ENCODE data around the gene TUBGCP6. TPM values are rescaled to one million over a fixed set of nuclear protein-coding genes. Genes with fewer than 3 reads are reported as not detected.

The TUBGCP6 gene
- polyA plus RNA-seq, 1 experiment: 8.5 TPM

DNA sequence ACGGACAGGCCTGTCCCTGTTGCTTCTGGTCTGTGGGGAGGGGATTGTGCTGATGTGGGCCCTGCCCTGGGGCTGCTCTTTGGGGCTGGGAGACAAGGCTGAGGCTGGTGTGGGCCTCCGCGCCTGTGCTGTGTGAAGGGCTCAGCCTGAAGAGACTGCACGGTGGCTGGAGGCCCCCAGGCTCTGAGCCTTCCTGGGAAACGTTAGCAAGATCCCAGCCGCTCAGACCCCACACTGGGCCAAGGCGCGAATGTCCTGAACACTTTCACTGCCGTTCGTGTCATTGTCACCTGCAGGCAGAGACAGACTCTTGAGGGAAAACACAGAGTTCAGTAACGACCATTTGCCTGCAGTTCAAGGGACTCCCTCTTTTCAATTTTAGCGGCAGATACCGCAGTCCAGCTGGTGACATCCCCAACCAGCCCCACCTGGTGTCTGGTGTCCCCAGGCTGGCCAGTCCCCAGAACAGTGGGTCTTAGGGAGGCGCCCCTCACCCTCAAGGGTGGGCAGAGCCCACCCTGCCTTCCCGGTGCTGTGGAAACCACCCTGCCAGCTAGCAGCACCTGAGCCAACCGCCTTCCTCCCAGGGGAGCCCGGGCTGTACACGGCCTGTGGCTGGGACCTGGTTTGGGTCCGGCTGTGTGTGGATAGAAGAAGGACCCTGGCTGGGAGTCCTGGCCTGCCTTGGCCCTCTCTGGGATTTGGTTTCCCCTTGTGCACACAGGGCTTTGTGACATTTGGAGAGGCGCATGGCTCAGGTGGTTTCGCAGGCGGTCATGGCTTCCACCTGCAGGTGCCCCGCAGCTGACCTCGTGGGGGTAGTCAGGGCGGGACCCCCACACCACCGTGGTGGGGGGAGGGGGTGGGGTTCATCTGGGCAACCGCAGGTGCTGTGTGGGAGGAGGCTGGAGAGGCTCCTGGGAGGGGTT lies 68.6 kb downstream of the TUBGCP6 start:
- H3K9me3 ChIP-seq (ENCODE audit: control insufficient read depth, insufficient read depth, low read length): peaks cover 13% of the 10 kb centered on the region; the same call in 1 of the 2 replicates
- DNase-seq (ENCODE audit: low read depth, low spot score): no peak
- ChIA-PET CTCF (no interaction called here), POLR2A (no interaction called here)
- no peak overlapping the region for H3K27ac ChIP-seq (ENCODE audit: low read depth, low read length)
- H3K27me3 ChIP-seq (ENCODE audit: control insufficient read depth, insufficient read depth, low read length): peaks cover 7% of the 10 kb centered on the region
- H3K4me3 ChIP-seq (ENCODE audit: low read depth, low read length): no peak overlapping the region
- TF ChIP-seq, protein P1, sequence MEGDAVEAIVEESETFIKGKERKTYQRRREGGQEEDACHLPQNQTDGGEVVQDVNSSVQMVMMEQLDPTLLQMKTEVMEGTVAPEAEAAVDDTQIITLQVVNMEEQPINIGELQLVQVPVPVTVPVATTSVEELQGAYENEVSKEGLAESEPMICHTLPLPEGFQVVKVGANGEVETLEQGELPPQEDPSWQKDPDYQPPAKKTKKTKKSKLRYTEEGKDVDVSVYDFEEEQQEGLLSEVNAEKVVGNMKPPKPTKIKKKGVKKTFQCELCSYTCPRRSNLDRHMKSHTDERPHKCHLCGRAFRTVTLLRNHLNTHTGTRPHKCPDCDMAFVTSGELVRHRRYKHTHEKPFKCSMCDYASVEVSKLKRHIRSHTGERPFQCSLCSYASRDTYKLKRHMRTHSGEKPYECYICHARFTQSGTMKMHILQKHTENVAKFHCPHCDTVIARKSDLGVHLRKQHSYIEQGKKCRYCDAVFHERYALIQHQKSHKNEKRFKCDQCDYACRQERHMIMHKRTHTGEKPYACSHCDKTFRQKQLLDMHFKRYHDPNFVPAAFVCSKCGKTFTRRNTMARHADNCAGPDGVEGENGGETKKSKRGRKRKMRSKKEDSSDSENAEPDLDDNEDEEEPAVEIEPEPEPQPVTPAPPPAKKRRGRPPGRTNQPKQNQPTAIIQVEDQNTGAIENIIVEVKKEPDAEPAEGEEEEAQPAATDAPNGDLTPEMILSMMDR (IDR thresholded peaks at IDR 0.05; ENCODE audit: low read depth, low read length): no peak

DNA sequence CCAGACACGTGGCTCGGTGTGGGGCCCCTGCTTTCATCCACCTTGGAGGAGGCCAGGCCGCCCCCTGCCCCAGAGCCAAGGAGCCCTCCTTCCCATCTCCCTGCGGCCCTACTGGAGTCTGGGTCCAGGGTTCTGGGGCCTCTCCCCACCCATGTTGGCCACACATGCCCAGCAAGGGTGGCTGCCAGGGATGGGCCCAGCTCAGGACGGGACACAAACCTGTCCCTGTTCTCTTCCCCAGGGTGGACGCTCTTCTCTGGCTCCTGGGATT lies 69.7 kb downstream of the TUBGCP6 start:
- TF ChIP-seq, protein P1 (IDR thresholded peaks at IDR 0.05; ENCODE audit: low read depth, low read length): no peak
- H3K9me3 ChIP-seq (ENCODE audit: control insufficient read depth, insufficient read depth, low read length): peaks cover 13% of the 10 kb centered on the region; the same call in 1 of the 2 replicates
- no peak for DNase-seq (ENCODE audit: low read depth, low spot score)
- no peak overlapping the region for H3K27ac ChIP-seq (ENCODE audit: low read depth, low read length)
- H3K4me3 ChIP-seq (ENCODE audit: low read depth, low read length): no peak overlapping the region
- H3K27me3 ChIP-seq (ENCODE audit: control insufficient read depth, insufficient read depth, low read length): peaks cover 10% of the 10 kb centered on the region
- ChIA-PET CTCF (no interaction called here), POLR2A (no interaction called here)

DNA sequence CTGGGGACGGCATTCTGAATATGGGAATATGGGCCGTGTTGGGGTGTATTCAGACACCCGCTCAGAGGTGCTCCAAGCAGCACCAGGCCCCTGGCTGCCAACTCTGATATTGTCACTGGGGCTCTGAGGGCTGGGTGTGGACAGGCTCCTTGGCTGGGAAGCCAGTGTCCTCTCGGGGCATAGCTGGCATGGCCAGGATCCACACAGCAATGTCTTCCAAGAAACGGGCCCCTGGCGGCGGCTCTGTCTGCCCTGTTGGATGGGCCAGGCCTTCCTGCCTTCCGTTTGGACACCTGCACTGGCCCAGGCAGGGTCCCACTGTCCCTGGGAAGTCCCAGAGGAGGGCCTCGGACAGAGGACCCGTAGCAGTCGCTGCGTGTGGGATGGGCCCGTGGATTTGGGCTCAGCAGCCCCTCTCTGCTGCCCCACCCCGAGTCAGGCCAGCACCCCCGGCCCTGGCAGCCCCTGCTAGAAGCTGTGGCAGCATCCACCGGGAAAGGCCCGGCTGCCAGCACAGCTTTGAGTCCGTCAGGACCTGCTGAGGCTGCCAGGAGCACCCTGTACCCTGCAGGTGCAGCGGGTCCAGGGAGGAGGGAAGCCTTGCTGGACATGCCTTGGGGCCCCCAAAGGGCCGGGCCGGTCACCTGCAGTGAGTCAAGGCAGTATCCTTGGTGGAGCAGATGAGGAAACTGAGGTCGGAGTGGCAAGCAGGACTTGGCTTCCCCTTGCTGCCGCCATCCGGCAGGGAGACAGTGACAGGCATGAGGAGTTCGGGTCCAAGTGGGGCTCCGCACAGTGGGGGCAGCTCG lies 70.2 kb downstream of the TUBGCP6 start:
- no peak overlapping the region for H3K4me3 ChIP-seq (ENCODE audit: low read depth, low read length)
- peaks cover 13% of the 10 kb centered on the region; the same call in 1 of the 2 replicates for H3K9me3 ChIP-seq (ENCODE audit: control insufficient read depth, insufficient read depth, low read length)
- TF ChIP-seq, protein P1 (IDR thresholded peaks at IDR 0.05; ENCODE audit: low read depth, low read length): no peak
- POLR2A ChIA-PET: no interaction called here
- DNase-seq (ENCODE audit: low read depth, low spot score): no peak
- peaks cover 10% of the 10 kb centered on the region for H3K27me3 ChIP-seq (ENCODE audit: control insufficient read depth, insufficient read depth, low read length)
- CTCF ChIA-PET: no interaction called here
- no peak overlapping the region for H3K27ac ChIP-seq (ENCODE audit: low read depth, low read length)

DNA sequence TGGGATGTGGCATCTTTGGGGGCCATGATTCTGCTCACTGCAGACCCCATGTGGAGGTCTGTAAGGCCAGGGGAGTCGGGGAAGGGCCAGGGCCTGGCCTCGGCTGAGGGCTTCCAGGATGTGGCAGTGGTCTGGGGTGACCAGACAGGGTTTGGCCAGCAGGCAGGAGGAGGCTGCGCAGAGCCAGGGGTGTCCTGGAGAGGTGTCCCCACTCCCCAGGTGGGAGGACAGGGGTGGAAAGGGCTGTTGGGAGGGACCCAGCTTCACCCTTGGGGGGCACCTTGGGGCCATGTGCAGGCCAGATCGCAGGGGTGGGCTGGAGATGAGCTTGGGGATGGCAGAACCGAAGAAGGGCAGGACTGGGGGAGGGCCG lies 70.9 kb downstream of the TUBGCP6 start:
- no peak for DNase-seq (ENCODE audit: low read depth, low spot score)
- Histone ChIP-seq H3K27me3 (ENCODE audit: control insufficient read depth, insufficient read depth, low read length) (peaks cover 14% of the 10 kb centered on the region), H3K9me3 (ENCODE audit: control insufficient read depth, insufficient read depth, low read length) (peaks cover 13% of the 10 kb centered on the region; the same call in 1 of the 2 replicates), H3K4me3 (ENCODE audit: low read depth, low read length) (no peak overlapping the region), H3K27ac (ENCODE audit: low read depth, low read length) (no peak overlapping the region)
- ChIA-PET CTCF (no interaction called here), POLR2A (no interaction called here)
- TF ChIP-seq, protein P1 (IDR thresholded peaks at IDR 0.05; ENCODE audit: low read depth, low read length): no peak
